GM12865 (cell line): ENCODE data around the gene RTEL1.

Source experiments
- DNase-seq: peaks from one replicate; pipeline ENCODE4 v3.0.0; 2010; ENCODE audit warnings: low read depth
- H3K4me3 ChIP-seq: 2 replicates; pipeline ENCODE4 v1.5.1; 2011; ENCODE audit warnings: mild to moderate bottlenecking, low read depth, low read length, control low read depth
- TF ChIP-seq, protein P1 (sequence below): IDR thresholded peaks from 2 replicates; pipeline ENCODE4 v1.5.1; 2011; ENCODE audit warnings: low read length, control low read depth, low read depth, inconsistent platforms; ENCODE audit not compliant: insufficient read depth; ENCODE audit errors: missing control alignments

RTEL1 gene

DNA sequence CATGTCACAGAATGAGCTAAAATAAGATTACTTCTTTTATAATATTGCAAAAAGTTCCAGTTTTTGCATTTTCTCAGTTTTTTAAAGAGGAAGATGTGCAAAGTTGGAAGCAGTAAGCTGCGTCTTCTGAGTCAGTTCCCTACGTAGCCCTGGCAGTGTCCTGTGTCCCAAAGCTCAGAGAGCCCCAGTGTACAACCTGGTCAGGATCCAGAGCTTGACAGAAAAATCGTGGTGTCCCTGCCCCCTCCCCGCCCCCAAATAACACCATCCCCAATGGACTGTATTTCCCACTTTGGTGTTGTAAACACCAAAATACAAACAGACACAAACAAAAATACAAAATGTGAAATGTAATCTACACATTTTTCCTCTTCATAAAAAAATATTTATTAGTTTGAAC is 86.0 kb downstream of the RTEL1 start:
- no peak overlapping the region for H3K4me3 ChIP-seq
- TF ChIP-seq, protein P1, sequence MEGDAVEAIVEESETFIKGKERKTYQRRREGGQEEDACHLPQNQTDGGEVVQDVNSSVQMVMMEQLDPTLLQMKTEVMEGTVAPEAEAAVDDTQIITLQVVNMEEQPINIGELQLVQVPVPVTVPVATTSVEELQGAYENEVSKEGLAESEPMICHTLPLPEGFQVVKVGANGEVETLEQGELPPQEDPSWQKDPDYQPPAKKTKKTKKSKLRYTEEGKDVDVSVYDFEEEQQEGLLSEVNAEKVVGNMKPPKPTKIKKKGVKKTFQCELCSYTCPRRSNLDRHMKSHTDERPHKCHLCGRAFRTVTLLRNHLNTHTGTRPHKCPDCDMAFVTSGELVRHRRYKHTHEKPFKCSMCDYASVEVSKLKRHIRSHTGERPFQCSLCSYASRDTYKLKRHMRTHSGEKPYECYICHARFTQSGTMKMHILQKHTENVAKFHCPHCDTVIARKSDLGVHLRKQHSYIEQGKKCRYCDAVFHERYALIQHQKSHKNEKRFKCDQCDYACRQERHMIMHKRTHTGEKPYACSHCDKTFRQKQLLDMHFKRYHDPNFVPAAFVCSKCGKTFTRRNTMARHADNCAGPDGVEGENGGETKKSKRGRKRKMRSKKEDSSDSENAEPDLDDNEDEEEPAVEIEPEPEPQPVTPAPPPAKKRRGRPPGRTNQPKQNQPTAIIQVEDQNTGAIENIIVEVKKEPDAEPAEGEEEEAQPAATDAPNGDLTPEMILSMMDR = no peak
- DNase-seq = no peak

DNA sequence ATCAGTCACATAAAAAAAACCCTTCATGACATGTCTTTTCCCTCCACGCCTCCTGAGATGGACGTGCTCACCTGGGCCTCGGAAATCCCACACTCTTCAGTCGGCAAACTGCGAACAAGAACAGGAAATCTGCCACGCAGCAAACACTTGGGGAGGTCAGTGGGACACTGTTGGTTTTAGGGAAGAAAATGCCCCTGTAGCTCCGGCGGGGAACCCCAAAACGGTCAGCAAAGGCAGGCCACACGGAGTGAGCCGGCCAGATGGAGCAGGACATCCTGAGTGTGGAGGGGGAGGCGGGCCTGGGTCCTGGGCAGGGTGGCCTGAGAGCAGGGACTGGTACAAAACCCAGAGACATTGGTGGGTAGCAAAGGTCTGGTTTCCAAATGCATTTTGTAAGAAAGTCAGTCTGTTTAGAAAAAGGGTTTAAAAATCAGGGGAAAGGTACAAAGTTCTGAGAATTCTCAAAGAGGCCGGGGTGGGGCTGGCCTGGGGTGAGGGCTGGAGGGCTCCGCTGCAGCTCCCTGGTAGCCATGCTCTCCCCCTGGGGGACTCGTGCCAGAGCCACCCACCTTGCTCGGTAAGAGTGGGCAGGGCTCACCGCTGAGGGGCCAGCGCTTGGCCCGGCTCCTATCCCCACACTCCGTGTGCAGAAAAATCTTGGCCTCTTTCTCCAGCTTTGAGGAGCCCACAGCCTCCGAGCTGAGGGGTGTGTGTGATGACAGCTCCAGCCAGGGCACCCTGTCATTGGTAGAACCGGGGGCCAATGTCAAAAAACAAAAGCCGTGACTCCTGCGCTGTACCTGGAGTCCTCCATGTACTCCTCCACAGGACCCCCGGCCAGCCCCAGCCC is 86.7 kb downstream of the RTEL1 start:
- TF ChIP-seq, protein P1 = no peak
- H3K4me3 ChIP-seq = no peak overlapping the region
- DNase-seq = no peak

DNA sequence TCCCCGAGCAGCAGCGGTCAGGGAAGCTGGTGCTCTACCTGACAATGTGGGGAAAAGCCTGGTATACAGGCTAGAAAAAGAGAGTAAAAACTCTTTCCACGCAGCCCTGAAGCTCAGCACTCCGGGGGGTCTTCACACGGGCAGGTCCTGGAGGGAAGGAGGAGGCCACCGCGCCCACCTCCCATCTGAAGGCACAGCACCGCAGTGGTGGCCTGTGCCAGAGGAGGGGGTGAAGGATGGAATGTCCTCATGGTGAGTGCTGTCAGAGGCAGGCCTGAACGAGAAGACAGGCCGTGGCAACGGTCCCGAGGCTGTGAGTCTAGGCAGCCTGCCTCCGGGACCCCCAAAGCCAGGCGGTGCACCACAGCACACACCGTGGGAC is 87.3 kb downstream of the RTEL1 start:
- TF ChIP-seq, protein P1 = no peak
- no peak overlapping the region for H3K4me3 ChIP-seq
- no peak for DNase-seq
